Ascending aorta (tissue), 2 donors: ENCODE results near the gene TACC3. TPM values are rescaled to one million over a fixed set of nuclear protein-coding genes. Genes with fewer than 3 reads are reported as not detected.

Source experiments
- DNase-seq, 2 donors: peaks; one replicate each; pipeline ENCODE4 v3.0.0-alpha.2; 2019; ENCODE audit warnings: low spot score in 2 of 2
- H3K27ac ChIP-seq, 2 donors: fragments of 200-600 bp; sonication (generic); one replicate each; pipeline ENCODE4 v1.5.1; 2016 to 2017; ENCODE audit warnings: mild to moderate bottlenecking in 1 of 2
- H3K27me3 ChIP-seq: fragments of 200-600 bp; sonication (generic); one replicate; pipeline ENCODE4 v1.5.1; 2017
- H3K36me3 ChIP-seq, 2 donors: fragments of 200-600 bp; sonication (generic); one replicate each; pipeline ENCODE4 v1.5.1; 2016
- H3K4me1 ChIP-seq, 2 donors: fragments of 200-600 bp; sonication (generic); one replicate each; pipeline ENCODE4 v1.5.1; 2016 to 2017; ENCODE audit warnings: mild to moderate bottlenecking in 1 of 2
- H3K4me3 ChIP-seq, 2 donors: fragments of 200-600 bp; sonication (generic); one replicate each; pipeline ENCODE4 v1.5.1; 2016 to 2017; ENCODE audit warnings: mild to moderate bottlenecking in 1 of 2
- H3K9me3 ChIP-seq, 2 donors: fragments of 200-600 bp; sonication (generic); one replicate each; pipeline ENCODE4 v1.5.1; 2016
- intact Hi-C: fragments of 100-400 bp; cut with DNase I; formaldehyde crosslinking; loops from one replicate; pipeline ENCODE4 v1.15.1; 2023
- total RNA-seq: library from RNA; depleted of rRNA; stranded (reverse); fragments of >200 nt; gene quantifications from one replicate; pipeline ENCODE4 v1.1.0, GENCODE V29; 2016
- TF ChIP-seq, protein P1 (sequence below), 3 experiments: fragments of 200-600 bp in 2 of 3; fragments of 450-650 bp in 1 of 3; sonication (generic) in 2 of 3; IDR thresholded peaks; one replicate each; pipeline ENCODE4 v1.5.1; 2016 to 2019; ENCODE audit warnings: antibody characterized with exemption in 3 of 3, mild to moderate bottlenecking in 1 of 3, moderate library complexity in 1 of 3

The TACC3 gene
- total RNA-seq, 1 donor from 2014 or later, result 2.7 TPM

- intact Hi-C loops, result no loop called here
- no peak for DNase-seq
- no peak overlapping the region for H3K4me3 ChIP-seq
- TF ChIP-seq, protein P1, sequence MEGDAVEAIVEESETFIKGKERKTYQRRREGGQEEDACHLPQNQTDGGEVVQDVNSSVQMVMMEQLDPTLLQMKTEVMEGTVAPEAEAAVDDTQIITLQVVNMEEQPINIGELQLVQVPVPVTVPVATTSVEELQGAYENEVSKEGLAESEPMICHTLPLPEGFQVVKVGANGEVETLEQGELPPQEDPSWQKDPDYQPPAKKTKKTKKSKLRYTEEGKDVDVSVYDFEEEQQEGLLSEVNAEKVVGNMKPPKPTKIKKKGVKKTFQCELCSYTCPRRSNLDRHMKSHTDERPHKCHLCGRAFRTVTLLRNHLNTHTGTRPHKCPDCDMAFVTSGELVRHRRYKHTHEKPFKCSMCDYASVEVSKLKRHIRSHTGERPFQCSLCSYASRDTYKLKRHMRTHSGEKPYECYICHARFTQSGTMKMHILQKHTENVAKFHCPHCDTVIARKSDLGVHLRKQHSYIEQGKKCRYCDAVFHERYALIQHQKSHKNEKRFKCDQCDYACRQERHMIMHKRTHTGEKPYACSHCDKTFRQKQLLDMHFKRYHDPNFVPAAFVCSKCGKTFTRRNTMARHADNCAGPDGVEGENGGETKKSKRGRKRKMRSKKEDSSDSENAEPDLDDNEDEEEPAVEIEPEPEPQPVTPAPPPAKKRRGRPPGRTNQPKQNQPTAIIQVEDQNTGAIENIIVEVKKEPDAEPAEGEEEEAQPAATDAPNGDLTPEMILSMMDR (IDR thresholded peaks at IDR 0.05), result no peak
- H3K4me1 ChIP-seq, result no peaks in the 10 kb centered on the region
- H3K9me3 ChIP-seq, result no peaks in the 10 kb centered on the region
- H3K27me3 ChIP-seq, result no peaks in the 10 kb centered on the region
- no peak overlapping the region for H3K27ac ChIP-seq
- H3K36me3 ChIP-seq, result no peaks in the 10 kb centered on the region
Measured at GRCh38 chr4:1787411-1788077, 66.2 kb downstream of the TACC3 start.

DNA sequence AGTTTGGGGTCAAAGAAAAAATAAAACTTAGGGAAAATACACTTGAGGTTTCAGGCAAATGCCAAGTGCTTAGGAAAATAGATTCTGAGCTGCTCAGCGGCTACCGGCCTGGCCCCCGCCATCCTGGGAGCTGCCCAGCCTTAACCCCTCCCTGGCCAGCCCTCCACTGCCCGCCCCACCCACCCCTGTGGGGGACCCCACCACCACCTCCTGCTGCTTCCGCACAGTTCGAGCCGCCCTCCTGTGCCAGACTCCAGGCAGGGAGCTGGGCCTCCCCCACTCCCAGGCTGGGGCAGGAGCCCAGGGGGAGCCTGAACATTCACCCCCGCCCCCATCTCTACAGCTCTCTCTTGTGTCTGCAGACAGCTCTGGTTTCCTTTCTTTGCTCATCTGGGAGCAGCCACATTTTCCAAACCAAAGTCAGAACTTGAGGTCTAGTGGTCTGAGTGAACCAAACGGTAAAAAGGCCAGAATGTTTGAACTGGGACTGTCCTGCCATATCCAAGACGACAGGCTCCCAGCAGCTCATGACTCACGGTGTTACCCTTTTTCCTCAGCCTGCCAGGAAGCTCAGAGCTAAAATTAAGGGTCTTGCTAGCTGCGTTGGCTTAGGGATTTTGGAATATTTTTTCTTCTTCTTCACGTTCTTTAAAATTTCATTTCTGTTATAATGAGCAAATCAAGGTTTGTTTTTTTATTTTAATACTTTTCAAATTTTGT, 67.1 kb downstream of the TACC3 start:
- TF ChIP-seq, protein P1 (IDR thresholded peaks at IDR 0.05), result no peak
- intact Hi-C loops, result no loop called here

DNA sequence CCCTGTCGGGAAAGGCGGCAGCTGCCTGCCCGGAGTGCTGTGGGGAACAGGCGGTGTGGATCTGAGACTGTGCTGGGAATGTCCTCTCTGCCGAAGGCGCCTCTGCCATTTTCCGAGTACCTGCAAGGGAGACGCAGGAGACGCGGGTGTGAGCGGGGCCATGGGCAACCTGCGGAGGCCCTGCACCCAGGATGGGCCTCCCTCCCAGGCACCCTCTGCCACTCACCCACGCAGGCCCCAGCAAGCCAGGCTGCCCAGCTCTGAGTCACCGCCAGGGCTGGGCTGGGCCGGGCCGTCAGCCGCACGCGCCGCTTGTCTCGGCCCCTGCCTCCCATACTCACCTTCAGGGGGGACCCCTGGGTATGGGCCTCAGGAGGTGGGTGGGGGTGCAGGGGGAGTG, 68.2 kb downstream of the TACC3 start:
- Histone ChIP-seq H3K9me3 (no peaks in the 10 kb centered on the region), H3K27ac (no peak overlapping the region), H3K4me3 (no peak overlapping the region), H3K4me1 (peaks cover 5 to 7% of the 10 kb centered on the region in 2 donors), H3K27me3 (peaks cover 5% of the 10 kb centered on the region), H3K36me3 (no peaks in the 10 kb centered on the region)
- no peak for DNase-seq
- TF ChIP-seq, protein P1 (IDR thresholded peaks at IDR 0.05), result no peak
- intact Hi-C loops, result no loop called here

More for the DNA sequence above, 67.1 kb downstream of the TACC3 start:
- no peaks in the 10 kb centered on the region for H3K36me3 ChIP-seq
- DNase-seq, result no peak
- no peak overlapping the region for H3K27ac ChIP-seq
- no peaks in the 10 kb centered on the region for H3K4me1 ChIP-seq
- H3K9me3 ChIP-seq, result no peaks in the 10 kb centered on the region
- no peak overlapping the region for H3K4me3 ChIP-seq
- H3K27me3 ChIP-seq, result no peaks in the 10 kb centered on the region

DNA sequence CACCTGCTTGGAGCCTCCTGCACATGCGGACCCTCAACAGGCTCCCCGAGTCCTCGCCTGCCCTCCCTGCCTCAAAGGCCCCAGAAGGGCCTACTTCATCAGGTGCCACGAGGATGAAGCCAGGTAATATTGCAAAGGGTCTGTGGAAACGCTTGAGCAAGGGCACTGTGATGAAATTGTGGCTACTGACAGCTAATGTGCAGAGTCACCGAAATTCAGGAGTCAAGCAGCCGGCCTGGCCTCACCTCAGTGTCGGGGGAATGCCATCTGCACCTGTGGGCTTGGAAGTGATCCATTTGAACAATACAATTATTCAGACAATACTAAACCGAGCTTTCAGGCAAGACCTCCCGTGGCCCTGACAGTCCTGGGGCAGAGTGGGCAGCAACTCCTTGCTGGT, 68.7 kb downstream of the TACC3 start:
- peaks cover 6 to 9% of the 10 kb centered on the region in 2 donors for H3K4me1 ChIP-seq
- no peaks in the 10 kb centered on the region for H3K36me3 ChIP-seq
- H3K27me3 ChIP-seq, result peaks cover 10% of the 10 kb centered on the region
- intact Hi-C loops, result no loop called here
- TF ChIP-seq, protein P1 (IDR thresholded peaks at IDR 0.05), result no peak
- no peak overlapping the region for H3K4me3 ChIP-seq
- no peaks in the 10 kb centered on the region for H3K9me3 ChIP-seq
- no peak overlapping the region for H3K27ac ChIP-seq
- DNase-seq, result no peak

GRCh38 chr4:1792158-1792831, 71.0 kb downstream of the TACC3 start:
- intact Hi-C loops, result no loop called here
- TF ChIP-seq, protein P1 (IDR thresholded peaks at IDR 0.05), result no peak
- peaks cover 23% of the 10 kb centered on the region for H3K27me3 ChIP-seq

More at GRCh38 chr4:1792158-1792831, 71.0 kb downstream of the TACC3 start:
- Histone ChIP-seq H3K9me3 (no peaks in the 10 kb centered on the region), H3K27ac (no peak overlapping the region), H3K4me1 (peaks cover 9% of the 10 kb centered on the region in 2 donors), H3K4me3 (peak overlapping the region in 1 of 2 donors; percentile 42), H3K36me3 (no peaks in the 10 kb centered on the region)
- DNase-seq, result no peak
